Esophagus (tissue), 2 donors: ENCODE results near the gene NECAB3. TPM values are rescaled to one million over a fixed set of nuclear protein-coding genes. Genes with fewer than 3 reads are reported as not detected.

Source experiments
- H3K27ac ChIP-seq, 2 donors: one replicate each; pipeline ENCODE4 v1.5.1; 2013; ENCODE audit warnings: low read depth in 2 of 2, mild to moderate bottlenecking in 2 of 2, inconsistent platforms in 1 of 2, low read length in 1 of 2, moderate library complexity in 1 of 2
- H3K27me3 ChIP-seq, 2 donors: one replicate each; pipeline ENCODE4 v1.6.1; 2013; ENCODE audit warnings: low read length in 2 of 2, control low read depth in 1 of 2, mild to moderate bottlenecking in 1 of 2; ENCODE audit not compliant: insufficient read depth in 2 of 2, control insufficient read depth in 1 of 2
- H3K36me3 ChIP-seq, 2 donors: one replicate each; pipeline ENCODE4 v1.6.1; 2013; ENCODE audit warnings: low read length in 1 of 2; ENCODE audit not compliant: control insufficient read depth in 2 of 2, insufficient read depth in 2 of 2
- H3K4me1 ChIP-seq, 2 donors: one replicate each; pipeline ENCODE4 v1.6.1; 2013; ENCODE audit warnings: low read length in 1 of 2; ENCODE audit not compliant: control insufficient read depth in 2 of 2, insufficient read depth in 2 of 2
- H3K4me3 ChIP-seq, 2 donors: one replicate each; pipeline ENCODE4 v1.5.1; 2013; ENCODE audit warnings: low read length in 2 of 2, mild to moderate bottlenecking in 2 of 2, low read depth in 1 of 2, moderate library complexity in 1 of 2
- H3K9me3 ChIP-seq, 2 donors: one replicate each; pipeline ENCODE4 v1.6.1; 2013; ENCODE audit warnings: mild to moderate bottlenecking in 2 of 2, low read depth in 1 of 2, low read length in 1 of 2, moderate library complexity in 1 of 2; ENCODE audit not compliant: control insufficient read depth in 2 of 2, insufficient read depth in 1 of 2
- WGBS, 2 donors: extraction: QIAGEN DNeasy Blood & Tissue Kit; methylation state at CpG; one replicate each; pipeline ENCODE4 v1.1.7; 2013; 5-methylcytosine and 5-hydroxymethylcytosine counted together
- polyA plus RNA-seq, 2 donors: library from polyadenylated mRNA; stranded (reverse); fragments of 200-250 nt; gene quantifications; one replicate each; pipeline ENCODE4 v1.2.3, GENCODE V29; 2013
- donor health status: healthy with polysubstance abuse.
- donor health status: Bipolar disorder and iron deficiency.

The NECAB3 gene, protein sequence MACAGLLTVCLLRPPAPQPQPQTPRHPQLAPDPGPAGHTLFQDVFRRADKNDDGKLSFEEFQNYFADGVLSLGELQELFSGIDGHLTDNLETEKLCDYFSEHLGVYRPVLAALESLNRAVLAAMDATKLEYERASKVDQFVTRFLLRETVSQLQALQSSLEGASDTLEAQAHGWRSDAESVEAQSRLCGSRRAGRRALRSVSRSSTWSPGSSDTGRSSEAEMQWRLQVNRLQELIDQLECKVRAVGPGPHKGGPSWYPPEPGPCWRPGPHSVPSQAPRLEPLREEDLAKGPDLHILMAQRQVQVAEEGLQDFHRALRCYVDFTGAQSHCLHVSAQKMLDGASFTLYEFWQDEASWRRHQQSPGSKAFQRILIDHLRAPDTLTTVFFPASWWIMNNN
- polyA plus RNA-seq: 10 to 100 TPM; 13.5 to 18.4 TPM

DNA sequence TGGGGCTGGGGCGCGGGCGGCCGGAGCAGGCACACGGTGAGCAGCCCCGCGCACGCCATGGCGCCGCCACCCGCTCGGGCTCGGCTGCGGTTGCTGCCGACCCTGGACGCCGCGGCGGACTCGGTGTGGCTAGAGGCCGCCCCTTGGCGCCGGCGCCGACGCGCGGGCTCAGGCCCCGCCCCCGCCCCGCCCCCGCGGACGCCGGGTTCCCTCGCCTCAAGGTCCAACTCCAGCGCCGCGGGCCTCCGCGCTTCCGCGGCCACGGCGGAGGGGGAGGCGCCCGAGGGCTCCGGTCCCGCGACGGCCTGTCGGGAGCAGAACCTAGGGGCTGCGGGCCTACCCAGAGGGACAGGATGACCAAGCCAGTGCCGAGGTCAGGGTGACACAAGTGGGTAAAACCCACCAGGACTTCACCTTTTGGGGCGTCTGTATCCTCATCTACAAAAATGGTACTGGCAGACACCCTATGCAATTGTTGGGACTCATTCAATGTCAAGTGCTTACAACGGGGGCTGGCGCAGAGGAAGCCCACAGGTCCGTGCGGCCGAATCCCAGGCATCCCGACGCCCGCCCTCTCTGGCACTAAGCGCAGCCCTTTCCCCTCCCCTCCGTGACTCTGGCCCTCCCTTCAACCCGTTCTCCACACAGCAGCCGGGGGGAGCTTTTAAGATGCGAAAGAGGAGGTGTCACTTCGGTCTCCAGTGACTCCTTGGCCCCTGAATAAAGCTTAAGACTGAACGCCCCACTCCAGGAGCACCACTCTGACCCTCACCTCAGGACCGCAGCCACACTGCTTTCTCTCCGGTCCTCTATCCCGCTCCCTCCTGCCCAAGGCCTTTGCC, at the start of gene NECAB3:
Gene NECAB3 (minus strand): TSS at position 135 of the 842 bp plus-strand sequence. CDS start 76 bp downstream, at position 59.
- 4 to 7% methylated on average over 43 to 73 of the region's 73 CpGs for WGBS, 2 donors
- no peaks in the 10 kb centered on the region for H3K27me3 ChIP-seq
- H3K36me3 ChIP-seq: peaks cover 0 to 10% of the 10 kb centered on the region in 2 donors
- peak within 1 kb of the TSS; percentile 59 to 77 for H3K4me3 ChIP-seq
- peak within 1 kb of the TSS; percentile 86 to 93 for H3K27ac ChIP-seq
- peaks cover 4 to 11% of the 10 kb centered on the region in 2 donors for H3K4me1 ChIP-seq
- H3K9me3 ChIP-seq: no peaks in the 10 kb centered on the region

DNA sequence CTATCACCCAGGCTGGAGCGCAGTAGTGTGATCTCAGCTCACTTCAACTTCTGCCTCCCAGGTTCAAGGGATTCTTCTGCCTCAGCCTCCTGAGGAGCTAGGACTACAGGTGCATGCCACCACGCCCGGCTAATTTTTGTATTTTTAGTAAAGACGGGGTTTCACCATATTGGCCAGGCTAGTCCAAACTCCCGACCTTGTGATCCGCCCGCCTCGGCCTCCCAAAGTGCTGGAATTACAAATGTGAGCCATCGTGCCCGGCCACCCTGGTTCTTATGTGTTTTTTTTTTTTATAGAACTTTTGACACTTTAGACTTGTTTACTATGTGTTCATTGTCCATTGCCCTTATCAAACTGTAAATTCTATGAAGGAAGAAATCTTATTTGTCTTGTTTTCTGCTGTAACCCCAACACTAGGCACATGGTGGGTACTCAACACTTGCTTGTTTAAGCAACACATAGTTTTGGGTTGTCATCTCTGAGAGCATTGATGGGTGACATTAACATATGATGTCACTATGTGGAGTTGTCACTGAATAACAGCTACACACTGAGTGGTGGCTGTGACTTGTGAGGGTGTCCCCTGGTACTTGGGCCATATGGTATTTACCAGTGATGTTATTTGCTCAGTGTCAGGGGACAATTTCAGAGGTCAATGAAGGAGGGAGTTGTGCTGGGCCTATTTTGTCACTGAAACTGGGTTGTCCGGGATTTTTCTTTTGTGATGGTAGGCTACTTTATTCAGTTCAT, 47.3 kb upstream of the NECAB3 start:
- H3K27me3 ChIP-seq: no peaks in the 10 kb centered on the region
- peaks cover 5 to 7% of the 10 kb centered on the region in 2 donors for H3K4me1 ChIP-seq
- WGBS, 2 donors: 94 to 96% methylated on average over 11 of the region's 11 CpGs
- no peak overlapping the region for H3K27ac ChIP-seq
- H3K9me3 ChIP-seq: no peaks in the 10 kb centered on the region
- no peak overlapping the region for H3K4me3 ChIP-seq
- H3K36me3 ChIP-seq: no peaks in the 10 kb centered on the region

DNA sequence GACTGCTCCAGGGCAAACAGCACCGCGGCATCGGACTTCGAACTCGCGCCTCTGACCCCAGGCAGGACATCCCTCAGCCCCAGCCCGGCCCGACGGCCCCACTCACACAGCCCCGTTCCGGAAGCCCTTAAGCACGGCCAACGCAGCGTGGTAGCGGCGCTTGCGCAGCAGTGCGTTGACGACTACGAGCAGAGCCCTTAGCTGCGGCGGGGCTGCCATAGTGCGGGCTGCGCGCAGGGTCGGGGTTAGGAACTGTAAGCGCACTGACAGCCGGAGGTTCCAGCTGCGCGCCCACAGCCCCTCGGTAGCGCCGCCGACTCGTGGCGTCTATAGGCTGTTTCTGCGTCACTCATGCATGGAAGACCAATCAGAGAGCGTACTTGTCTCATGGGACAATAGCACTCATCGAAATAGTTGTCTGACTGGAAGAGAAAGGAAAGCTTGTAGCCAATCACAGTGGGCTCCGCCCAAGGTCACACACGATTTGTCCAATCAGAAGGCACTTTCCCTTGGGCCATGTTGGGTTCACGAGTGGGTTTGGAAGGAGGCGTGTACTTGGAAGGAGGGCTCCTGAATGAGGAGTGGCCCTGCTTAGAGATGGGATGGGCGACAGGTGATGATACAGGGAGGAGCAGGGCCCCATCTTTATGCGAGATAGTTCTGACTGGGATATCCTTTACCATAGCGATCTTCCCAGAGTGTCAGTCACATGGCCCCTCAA, 45.9 kb upstream of the NECAB3 start, which contains the start of gene PXMP4:
Gene PXMP4 (minus strand): TSS at position 322 of the 721 bp plus-strand sequence. CDS start 103 bp downstream, at position 219.
- H3K4me3 ChIP-seq: peak within 1 kb of the TSS; percentile 74 to 96
- peaks cover 5 to 7% of the 10 kb centered on the region in 2 donors for H3K4me1 ChIP-seq
- H3K27me3 ChIP-seq: no peaks in the 10 kb centered on the region
- 3 to 4% methylated on average over 46 of the region's 46 CpGs for WGBS, 2 donors
- peak within 1 kb of the TSS; percentile 64 to 88 for H3K27ac ChIP-seq
- H3K9me3 ChIP-seq: no peaks in the 10 kb centered on the region
- H3K36me3 ChIP-seq: no peaks in the 10 kb centered on the region

DNA sequence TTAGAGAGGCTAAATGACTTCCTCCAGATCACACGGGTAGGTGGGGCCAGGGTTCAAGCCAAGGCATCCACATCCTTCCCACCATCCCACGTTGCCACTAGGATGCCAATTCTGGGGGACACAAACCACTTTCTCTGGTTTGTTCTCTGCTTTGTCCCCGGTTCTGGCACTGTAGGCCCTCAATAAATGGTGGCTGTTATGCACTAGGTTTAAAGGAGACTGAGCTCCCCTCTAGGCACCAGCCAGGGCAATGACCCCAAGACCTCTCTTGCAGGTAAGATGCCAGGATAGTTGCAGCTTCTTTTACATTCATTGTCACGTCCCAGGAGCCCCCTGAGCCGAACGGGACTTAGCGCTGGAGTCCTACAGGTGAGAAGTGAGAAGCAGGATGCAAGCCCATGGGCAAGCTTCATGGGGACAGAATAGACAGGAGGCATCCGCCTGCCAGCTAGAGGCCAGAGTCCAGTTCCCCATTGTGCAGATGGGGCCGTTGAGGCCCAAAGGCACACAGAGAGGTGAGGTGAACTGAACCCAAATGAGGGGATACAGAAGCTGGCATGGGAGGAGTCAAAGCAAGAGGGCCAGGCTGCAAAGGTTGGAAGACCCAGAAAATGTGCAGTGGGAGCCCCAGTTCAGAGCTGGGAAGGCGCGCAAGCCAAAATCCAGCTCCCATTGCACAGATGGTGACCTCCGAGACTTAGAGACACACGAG, 45.2 kb upstream of the NECAB3 start:
- H3K36me3 ChIP-seq: no peaks in the 10 kb centered on the region
- peaks cover 5 to 7% of the 10 kb centered on the region in 2 donors for H3K4me1 ChIP-seq
- peak overlapping the region; percentile 64 to 88 for H3K27ac ChIP-seq
- peak overlapping the region; percentile 74 to 96 for H3K4me3 ChIP-seq
- H3K9me3 ChIP-seq: no peaks in the 10 kb centered on the region
- 40 to 47% methylated on average over 13 of the region's 13 CpGs for WGBS, 2 donors
- H3K27me3 ChIP-seq: no peaks in the 10 kb centered on the region

DNA sequence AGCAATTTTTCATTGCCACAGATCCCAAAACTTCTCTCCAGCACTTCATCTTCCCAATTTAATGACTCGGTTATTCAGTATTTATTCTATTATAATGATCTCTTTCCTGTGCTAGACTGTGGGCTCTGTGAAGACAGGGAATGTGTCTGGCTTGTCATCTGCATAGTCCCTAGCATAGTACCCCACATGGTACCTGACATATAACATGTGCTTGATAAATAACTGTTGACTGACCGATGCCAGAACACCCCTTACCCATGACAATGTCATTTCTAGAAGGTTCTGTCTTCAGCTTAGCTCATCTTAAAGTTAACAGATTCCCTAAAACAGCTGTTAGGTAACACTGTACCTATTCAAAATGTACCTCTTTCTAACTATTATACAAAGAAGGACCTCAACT, 42.3 kb upstream of the NECAB3 start:
- H3K36me3 ChIP-seq: peaks cover 0 to 13% of the 10 kb centered on the region in 2 donors
- 91 to 94% methylated on average over 2 of the region's 2 CpGs for WGBS, 2 donors

DNA sequence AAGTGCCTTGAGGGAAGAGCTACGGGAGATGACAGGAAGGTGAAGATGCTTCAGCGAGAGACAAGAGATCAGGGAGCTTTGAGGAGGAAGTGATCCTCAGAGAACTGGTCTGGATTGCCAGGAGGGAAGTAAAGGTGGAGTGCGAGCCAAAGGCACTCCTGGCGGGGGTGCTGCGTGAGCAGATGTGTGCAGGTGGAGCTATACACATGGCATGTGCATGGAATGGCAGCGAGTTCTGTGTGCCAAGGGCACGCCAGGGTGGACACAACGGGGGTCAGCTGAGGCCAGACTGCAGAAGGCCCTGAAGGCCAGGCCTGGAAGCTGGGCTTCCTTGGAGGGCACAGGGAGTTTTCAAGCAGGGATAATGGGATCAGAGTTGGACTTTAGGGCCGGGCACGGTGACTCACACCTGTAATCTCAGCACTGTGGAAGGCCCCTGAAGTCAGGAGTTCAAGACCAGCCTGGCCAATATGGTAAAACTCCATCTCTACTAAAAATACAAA, 39.7 kb upstream of the NECAB3 start:
- Histone ChIP-seq H3K9me3 (no peaks in the 10 kb centered on the region), H3K4me3 (no peak overlapping the region), H3K36me3 (peaks cover 0 to 17% of the 10 kb centered on the region in 2 donors), H3K4me1 (peaks cover 0 to 7% of the 10 kb centered on the region in 2 donors), H3K27ac (no peak overlapping the region), H3K27me3 (no peaks in the 10 kb centered on the region)
- WGBS, 2 donors: 84 to 87% methylated on average over 10 of the region's 10 CpGs

More for the DNA sequence above, 42.3 kb upstream of the NECAB3 start:
- Histone ChIP-seq H3K4me1 (peaks cover 5 to 6% of the 10 kb centered on the region in 2 donors), H3K27ac (no peak overlapping the region), H3K4me3 (no peak overlapping the region), H3K27me3 (no peaks in the 10 kb centered on the region), H3K9me3 (no peaks in the 10 kb centered on the region)

DNA sequence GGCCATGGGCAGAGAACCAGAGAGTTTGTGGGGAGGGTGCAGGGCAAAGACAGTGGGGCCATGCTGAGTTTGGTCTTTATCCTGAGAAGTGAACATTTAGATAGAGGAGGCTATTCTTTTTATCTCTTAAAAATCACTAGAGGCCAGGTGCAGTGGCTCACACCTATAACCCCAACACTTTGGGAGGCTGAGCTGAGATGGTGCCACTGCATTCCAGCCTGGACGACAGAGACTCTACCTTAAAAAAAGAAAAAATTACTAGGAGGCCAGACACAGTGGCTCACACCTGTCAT, 37.2 kb upstream of the NECAB3 start:
- Histone ChIP-seq H3K4me1 (peaks cover 0 to 7% of the 10 kb centered on the region in 2 donors), H3K4me3 (no peak overlapping the region), H3K27me3 (no peaks in the 10 kb centered on the region), H3K9me3 (no peaks in the 10 kb centered on the region), H3K27ac (no peak overlapping the region), H3K36me3 (peaks cover 0 to 17% of the 10 kb centered on the region in 2 donors)
- 71 to 77% methylated on average over 1 of the region's 1 CpG for WGBS, 2 donors

DNA sequence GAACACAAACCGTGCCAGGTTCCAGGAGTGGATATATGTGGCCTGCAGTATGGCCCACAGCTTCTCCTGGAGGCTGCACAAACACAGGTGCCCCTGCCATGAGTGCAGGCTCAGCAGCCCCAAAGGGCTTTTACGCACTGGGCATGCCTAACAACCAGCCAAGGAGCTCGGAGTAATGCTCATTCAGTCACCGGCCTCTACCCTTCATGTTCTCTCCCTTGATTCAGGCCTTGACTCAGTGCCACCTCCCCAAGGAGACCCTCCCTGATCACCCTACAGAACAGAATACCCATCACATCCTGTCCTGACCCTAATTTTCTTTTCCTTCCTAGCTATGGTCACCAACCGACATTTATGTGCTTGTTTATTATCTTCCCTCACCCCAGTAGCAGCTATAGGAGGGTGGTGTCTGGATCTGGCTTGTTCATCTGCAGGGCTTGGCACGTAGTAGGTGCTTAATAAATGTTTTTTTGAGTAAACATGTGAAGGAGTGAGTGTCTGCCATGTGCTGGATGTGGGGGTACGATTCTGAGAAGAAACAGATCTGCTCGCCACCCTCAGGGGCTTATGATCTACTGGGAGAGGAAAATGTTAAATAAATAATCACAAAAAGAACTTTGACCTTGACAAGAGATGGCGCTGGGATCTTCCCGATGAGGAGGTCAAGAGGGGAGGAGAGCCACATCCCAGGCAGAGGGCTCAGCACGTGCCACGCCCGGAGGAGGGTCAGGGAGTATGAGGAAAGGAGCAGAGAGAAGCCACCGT, 36.6 kb upstream of the NECAB3 start:
- peaks cover 0 to 7% of the 10 kb centered on the region in 2 donors for H3K4me1 ChIP-seq
- no peaks in the 10 kb centered on the region for H3K9me3 ChIP-seq
- H3K36me3 ChIP-seq: peaks cover 0 to 17% of the 10 kb centered on the region in 2 donors
- H3K4me3 ChIP-seq: no peak overlapping the region
- WGBS, 2 donors: 78 to 84% methylated on average over 14 of the region's 14 CpGs
- H3K27ac ChIP-seq: no peak overlapping the region
- no peaks in the 10 kb centered on the region for H3K27me3 ChIP-seq
